GM19023 (cell line): ENCODE results near the gene LONRF3.
A peak's percentile ranks its signal among the peaks of the same experiment; 100 is the strongest.

Source experiments
- ATAC-seq: cut with Tn5 transposase; IDR thresholded peaks from one replicate; pipeline ENCODE4 v1.9.1; 2021; ENCODE audit warnings: mild to moderate bottlenecking, moderate library complexity; ENCODE audit not compliant: unreplicated experiment

Gene LONRF3

GRCh38 chrX:118974088-118974907, at the start of gene LONRF3:
Gene LONRF3, plus strand, starts transcription at chrX:118974618. Its CDS starts 163 bp downstream, at chrX:118974781.
- peak; percentile 37 for ATAC-seq

- no peak for ATAC-seq
Observed at GRCh38 chrX:118928151-118928550, 46.3 kb upstream of the LONRF3 start.

- ATAC-seq = no peak
Observed at GRCh38 chrX:118935352-118935751, 39.1 kb upstream of the LONRF3 start.

- no peak for ATAC-seq
Observed at GRCh38 chrX:118941147-118941546, 33.3 kb upstream of the LONRF3 start.

GRCh38 chrX:118943102-118943501, 31.3 kb upstream of the LONRF3 start:
- no peak for ATAC-seq

GRCh38 chrX:118945921-118946320, 28.5 kb upstream of the LONRF3 start:
- no peak for ATAC-seq

GRCh38 chrX:118948270-118948669, 26.1 kb upstream of the LONRF3 start:
- ATAC-seq = no peak

- ATAC-seq = no peak
Observed at GRCh38 chrX:118961866-118962560, 12.4 kb upstream of the LONRF3 start.

GRCh38 chrX:118963159-118963558, 11.3 kb upstream of the LONRF3 start:
- no peak for ATAC-seq

- no peak for ATAC-seq
Observed at GRCh38 chrX:118964252-118964651, 10.2 kb upstream of the LONRF3 start.

GRCh38 chrX:118965395-118965794, 9.0 kb upstream of the LONRF3 start:
- ATAC-seq = no peak

- ATAC-seq = no peak
Observed at GRCh38 chrX:118968031-118968430, 6.4 kb upstream of the LONRF3 start.

- no peak for ATAC-seq
Observed at GRCh38 chrX:118971552-118971951, 2.9 kb upstream of the LONRF3 start.

GRCh38 chrX:118973389-118974087, 880 bp upstream of the LONRF3 start:
- no peak for ATAC-seq

- peak; percentile 35 for ATAC-seq
Observed at GRCh38 chrX:118974908-118975671, 672 bp downstream of the LONRF3 start.

GRCh38 chrX:118975831-118976598, 1.6 kb downstream of the LONRF3 start:
- no peak for ATAC-seq

- ATAC-seq = no peak
Observed at GRCh38 chrX:118976599-118977340, 2.4 kb downstream of the LONRF3 start.

GRCh38 chrX:118977424-118977823, 3.0 kb downstream of the LONRF3 start:
- no peak for ATAC-seq

- no peak for ATAC-seq
Observed at GRCh38 chrX:118978451-118978850, 4.0 kb downstream of the LONRF3 start.
